ENCODE results near the gene GJB3.
"Not testable (repeated sequence)": the region's sequence is repeated elsewhere in the genome, so short reads cannot be mapped to it uniquely, and the experiment has no call there.

The GJB3 gene

GRCh38 chr1:34781071-34781843, at the start of gene GJB3:
Gene GJB3 (plus strand): TSS chr1:34781214. CDS start chr1:34784763, 3,549 bp downstream.
- no peak for DNase-seq

GRCh38 chr1:34732831-34733230, 48.2 kb upstream of the GJB3 start:
- not testable (repeated sequence) for DNase-seq

- DNase-seq, result no peak
Measured at GRCh38 chr1:34736692-34737091, 44.3 kb upstream of the GJB3 start.

- DNase-seq, result not testable (repeated sequence)
Measured at GRCh38 chr1:34737236-34737635, 43.8 kb upstream of the GJB3 start.

GRCh38 chr1:34739613-34740012, 41.4 kb upstream of the GJB3 start:
- no peak for DNase-seq

- no peak for DNase-seq
Measured at GRCh38 chr1:34740161-34740868, 40.7 kb upstream of the GJB3 start.

- DNase-seq, result peak; percentile 81
Measured at GRCh38 chr1:34742667-34743270, 38.2 kb upstream of the GJB3 start.

GRCh38 chr1:34743775-34744174, 37.2 kb upstream of the GJB3 start:
- DNase-seq, result no peak

- DNase-seq, result no peak
Measured at GRCh38 chr1:34744851-34745250, 36.2 kb upstream of the GJB3 start.

- no peak for DNase-seq
Measured at GRCh38 chr1:34745666-34746065, 35.3 kb upstream of the GJB3 start.

GRCh38 chr1:34746101-34746500, 34.9 kb upstream of the GJB3 start:
- no peak for DNase-seq

GRCh38 chr1:34746785-34747637, 34.0 kb upstream of the GJB3 start:
- DNase-seq, result no peak

- DNase-seq, result no peak
Measured at GRCh38 chr1:34747638-34747941, 33.4 kb upstream of the GJB3 start.

GRCh38 chr1:34749992-34750391, 31.0 kb upstream of the GJB3 start:
- no peak for DNase-seq

- DNase-seq, result no peak
Measured at GRCh38 chr1:34750610-34751009, 30.4 kb upstream of the GJB3 start.

GRCh38 chr1:34753163-34753562, 27.9 kb upstream of the GJB3 start:
- DNase-seq, result no peak

- no peak for DNase-seq
Measured at GRCh38 chr1:34754964-34755637, 25.9 kb upstream of the GJB3 start, which contains the start of gene GJB5. Gene GJB5 (plus strand): TSS chr1:34755047. CDS start chr1:34757331, 2,284 bp downstream.

GRCh38 chr1:34755961-34756360, 25.1 kb upstream of the GJB3 start:
- no peak for DNase-seq

GRCh38 chr1:34757386-34757785, 23.6 kb upstream of the GJB3 start:
- no peak for DNase-seq

- no peak for DNase-seq
Measured at GRCh38 chr1:34758751-34759150, 22.3 kb upstream of the GJB3 start.

GRCh38 chr1:34759503-34760357, 21.3 kb upstream of the GJB3 start, which contains the start of gene GJB4:
Gene GJB4 (plus strand): TSS chr1:34759740. CDS start chr1:34761255, 1,515 bp downstream.
- no peak for DNase-seq
